Adipocyte (in vitro differentiated cells): ENCODE measurements around the gene TUBD1.
"Not testable (repeated sequence)": the region's sequence is repeated elsewhere in the genome, so short reads cannot be mapped to it uniquely, and the experiment has no call there.

Experiments used
- DNase-seq: peaks from one replicate; pipeline ENCODE4 v3.0.0-alpha.2; 2015; ENCODE audit warnings: low read depth
- H3K27me3 ChIP-seq: replicated peaks from 2 replicates; pipeline ENCODE4 v1.7.0; 2013; ENCODE audit warnings: mild to moderate bottlenecking, low read length, moderate library complexity; ENCODE audit not compliant: control insufficient read depth, insufficient read depth
- H3K36me3 ChIP-seq: 2 replicates; pipeline ENCODE4 v1.7.0; 2013; ENCODE audit warnings: low read length, mild to moderate bottlenecking, moderate library complexity; ENCODE audit not compliant: control insufficient read depth, insufficient read depth, severe bottlenecking
- H3K4me1 ChIP-seq: 2 replicates; pipeline ENCODE4 v1.7.0; 2013; ENCODE audit warnings: mild to moderate bottlenecking, low read length, moderate library complexity; ENCODE audit not compliant: control insufficient read depth, insufficient read depth
- H3K4me3 ChIP-seq: 2 replicates; pipeline ENCODE4 v1.7.0; 2013; ENCODE audit warnings: mild to moderate bottlenecking, low read length, moderate library complexity
- H3K9ac ChIP-seq: 2 replicates; pipeline ENCODE4 v1.7.0; 2013; ENCODE audit warnings: mild to moderate bottlenecking, low read length, moderate library complexity
- H3K9me3 ChIP-seq: 2 replicates; pipeline ENCODE4 v1.7.0; 2013; ENCODE audit warnings: mild to moderate bottlenecking, low read length, moderate library complexity; ENCODE audit not compliant: control insufficient read depth

TUBD1 gene

GRCh38 chr17:59841882-59842263, 50.9 kb downstream of the TUBD1 start:
- DNase-seq, H3K9me3 ChIP-seq, H3K27me3 ChIP-seq: not testable (repeated sequence)
- Histone ChIP-seq H3K36me3 (peaks cover 32% of the 10 kb centered on the region), H3K9ac (peak overlapping the region; percentile 100), H3K4me1 (peaks cover 32% of the 10 kb centered on the region), H3K4me3 (peak overlapping the region; percentile 94)

- peak overlapping the region; percentile 94 for H3K4me3 ChIP-seq
- H3K9ac ChIP-seq = peak overlapping the region; percentile 100
- not testable (repeated sequence) for H3K9me3 ChIP-seq, H3K27me3 ChIP-seq, DNase-seq
- peaks cover 32% of the 10 kb centered on the region for H3K36me3 ChIP-seq
- H3K4me1 ChIP-seq = peaks cover 33% of the 10 kb centered on the region
These were observed 51.5 kb downstream of the TUBD1 start for GRCh38 chr17:59841091-59841881.

GRCh38 chr17:59840329-59841090, 52.2 kb downstream of the TUBD1 start:
- H3K9ac ChIP-seq = peak overlapping the region; percentile 100
- H3K27me3 ChIP-seq = no peaks in the 10 kb centered on the region
- peak overlapping the region; percentile 94 for H3K4me3 ChIP-seq
- H3K9me3 ChIP-seq = no peaks in the 10 kb centered on the region
- peaks cover 27% of the 10 kb centered on the region for H3K4me1 ChIP-seq
- peaks cover 32% of the 10 kb centered on the region for H3K36me3 ChIP-seq
- no peak for DNase-seq

GRCh38 chr17:59839651-59840328, 53.0 kb downstream of the TUBD1 start:
- Histone ChIP-seq H3K9ac (peak overlapping the region; percentile 100), H3K27me3 (no peaks in the 10 kb centered on the region), H3K36me3 (peaks cover 32% of the 10 kb centered on the region), H3K4me1 (peaks cover 20% of the 10 kb centered on the region), H3K4me3 (peak overlapping the region; percentile 94), H3K9me3 (no peaks in the 10 kb centered on the region)
- DNase-seq = peak; percentile 50

- peak overlapping the region; percentile 94 for H3K4me3 ChIP-seq
- H3K4me1 ChIP-seq = peaks cover 17% of the 10 kb centered on the region
These were observed 54.5 kb downstream of the TUBD1 start for GRCh38 chr17:59838052-59838916.

GRCh38 chr17:59837308-59838051, 55.3 kb downstream of the TUBD1 start:
- H3K27me3 ChIP-seq = no peaks in the 10 kb centered on the region
- peak overlapping the region; percentile 100 for H3K9ac ChIP-seq
- H3K4me1 ChIP-seq = peaks cover 13% of the 10 kb centered on the region
- H3K36me3 ChIP-seq = peaks cover 32% of the 10 kb centered on the region
- H3K9me3 ChIP-seq = no peaks in the 10 kb centered on the region
- peak; percentile 99 for DNase-seq
- peak overlapping the region; percentile 94 for H3K4me3 ChIP-seq

More at GRCh38 chr17:59838052-59838916, 54.5 kb downstream of the TUBD1 start:
- H3K9ac ChIP-seq = peak overlapping the region; percentile 100
- H3K27me3 ChIP-seq = no peaks in the 10 kb centered on the region
- peak; percentile 43 for DNase-seq
- H3K36me3 ChIP-seq = peaks cover 32% of the 10 kb centered on the region
- H3K9me3 ChIP-seq = no peaks in the 10 kb centered on the region

GRCh38 chr17:59832883-59833379, 59.8 kb downstream of the TUBD1 start:
- Histone ChIP-seq H3K4me3 (no peak overlapping the region), H3K27me3 (no peaks in the 10 kb centered on the region), H3K4me1 (peaks cover 56% of the 10 kb centered on the region), H3K9ac (no peak overlapping the region), H3K36me3 (no peaks in the 10 kb centered on the region), H3K9me3 (no peaks in the 10 kb centered on the region)
- no peak for DNase-seq

GRCh38 chr17:59830846-59831486, 61.8 kb downstream of the TUBD1 start:
- H3K36me3 ChIP-seq = no peaks in the 10 kb centered on the region
- no peak for DNase-seq

GRCh38 chr17:59830007-59830630, 62.6 kb downstream of the TUBD1 start:
- H3K36me3 ChIP-seq = no peaks in the 10 kb centered on the region
- H3K9ac ChIP-seq = peak overlapping the region; percentile 89
- no peaks in the 10 kb centered on the region for H3K27me3 ChIP-seq
- no peak for DNase-seq
- H3K4me1 ChIP-seq = peaks cover 71% of the 10 kb centered on the region
- H3K9me3 ChIP-seq = no peaks in the 10 kb centered on the region
- H3K4me3 ChIP-seq = peak overlapping the region; percentile 76

More at GRCh38 chr17:59830846-59831486, 61.8 kb downstream of the TUBD1 start:
- Histone ChIP-seq H3K9ac (peak overlapping the region; percentile 89), H3K4me1 (peaks cover 63% of the 10 kb centered on the region), H3K27me3 (no peaks in the 10 kb centered on the region), H3K9me3 (no peaks in the 10 kb centered on the region), H3K4me3 (no peak overlapping the region)
